Progenitor cell of endocrine pancreas (in vitro differentiated cells): ENCODE data around the gene RPAP2. TPM values are rescaled to one million over a fixed set of nuclear protein-coding genes. Genes with fewer than 3 reads are reported as not detected.

Experiments used
- DNase-seq: peaks from one replicate; pipeline ENCODE4 v3.0.0; 2021; ENCODE audit warnings: low spot score; ENCODE audit not compliant: unreplicated experiment
- H3K27ac Mint-ChIP-seq: 2 replicates; pipeline ENCODE4 v1.8.0; 2021; ENCODE audit warnings: mild to moderate bottlenecking, moderate library complexity, mixed read lengths
- H3K27me3 Mint-ChIP-seq: 2 replicates; pipeline ENCODE4 v1.8.0; 2021; ENCODE audit warnings: mixed read lengths
- H3K36me3 Mint-ChIP-seq: 2 replicates; pipeline ENCODE4 v1.8.0; 2022; ENCODE audit warnings: mixed read lengths; ENCODE audit not compliant: insufficient read depth
- H3K4me1 Mint-ChIP-seq: 2 replicates; pipeline ENCODE4 v1.8.0; 2021; ENCODE audit warnings: low read depth, mixed read lengths
- H3K4me3 Mint-ChIP-seq: 2 replicates; pipeline ENCODE4 v1.8.0; 2021; ENCODE audit warnings: low read depth, mild to moderate bottlenecking, moderate library complexity, mixed read lengths
- H3K9me3 Mint-ChIP-seq: 2 replicates; pipeline ENCODE4 v1.8.0; 2021; ENCODE audit warnings: low read depth, mixed read lengths
- CTCF ChIP-seq: fragments of 200-600 bp; sonication (generic); IDR thresholded peaks from one replicate; pipeline ENCODE4 v1.5.0; 2021; ENCODE audit warnings: antibody characterized with exemption, mild to moderate bottlenecking; ENCODE audit not compliant: unreplicated experiment
- total RNA-seq: library from RNA; stranded (reverse); gene quantifications from 2 replicates; pipeline ENCODE4 v1.2.1, GENCODE V29; 2021

RPAP2 gene
- total RNA-seq, 1 donor from 2014 or later: 40.7 TPM

- Mint-ChIP-seq H3K4me1 (no peaks in the 10 kb centered on the region), H3K4me3 (no peak overlapping the region)
- no peak for DNase-seq
Measured at GRCh38 chr1:92310185-92310597, 11.3 kb downstream of the RPAP2 start.

GRCh38 chr1:92314024-92314423 is 15.2 kb downstream of the RPAP2 start:
- no peaks in the 10 kb centered on the region for H3K9me3 Mint-ChIP-seq
- TF ChIP-seq CTCF: no peak
- H3K27me3 Mint-ChIP-seq: no peaks in the 10 kb centered on the region
- H3K27ac Mint-ChIP-seq: no peak overlapping the region
- H3K4me3 Mint-ChIP-seq: no peak overlapping the region
- H3K36me3 Mint-ChIP-seq: peaks cover 25% of the 10 kb centered on the region
- DNase-seq: no peak
- H3K4me1 Mint-ChIP-seq: peaks cover 5% of the 10 kb centered on the region

More at GRCh38 chr1:92310185-92310597, 11.3 kb downstream of the RPAP2 start:
- Mint-ChIP-seq H3K27ac (no peak overlapping the region), H3K36me3 (peaks cover 27% of the 10 kb centered on the region), H3K27me3 (no peaks in the 10 kb centered on the region), H3K9me3 (no peaks in the 10 kb centered on the region)
- TF ChIP-seq CTCF: peak; percentile 72

DNA sequence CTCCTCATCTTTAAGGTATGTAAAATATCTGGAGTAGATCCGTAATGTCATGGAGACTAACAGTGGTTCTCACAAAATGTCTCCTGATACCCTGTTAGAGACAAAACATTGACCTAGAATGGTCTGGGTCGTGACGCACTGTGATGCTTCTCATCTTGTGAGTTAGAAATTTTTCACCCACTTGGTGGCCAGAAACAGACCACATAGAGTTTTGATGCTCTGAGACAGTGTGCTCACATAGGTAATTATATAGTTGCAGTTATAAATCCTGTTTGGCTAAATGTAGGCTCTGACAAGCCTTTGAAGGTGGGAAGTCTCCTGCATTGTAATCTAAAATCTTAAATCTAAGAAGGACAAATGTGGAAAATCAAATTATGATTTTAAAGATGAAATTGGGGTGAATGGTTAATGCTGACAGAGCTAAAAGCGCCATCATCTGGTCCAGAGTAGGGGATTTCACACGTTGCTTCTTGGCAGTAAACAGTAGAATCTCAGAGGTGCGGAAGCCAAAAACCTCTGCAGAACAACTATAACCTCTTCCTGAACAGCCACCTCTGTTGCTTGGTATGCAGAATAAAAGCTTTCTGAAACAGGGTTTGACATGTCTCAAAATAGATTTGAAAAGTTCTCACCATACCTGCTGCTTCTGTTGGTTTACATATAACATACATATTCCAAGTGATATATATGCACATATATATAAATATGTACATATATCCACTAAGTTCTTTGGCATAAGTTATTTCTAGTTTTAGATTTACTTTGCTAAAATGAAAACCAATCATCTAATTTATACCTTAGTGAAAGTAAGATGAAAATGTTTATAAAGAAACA is 17.1 kb downstream of the RPAP2 start:
- no peaks in the 10 kb centered on the region for H3K27me3 Mint-ChIP-seq
- DNase-seq: no peak
- peaks cover 5% of the 10 kb centered on the region for H3K4me1 Mint-ChIP-seq
- H3K27ac Mint-ChIP-seq: no peak overlapping the region
- peaks cover 26% of the 10 kb centered on the region for H3K36me3 Mint-ChIP-seq
- no peak for TF ChIP-seq CTCF
- H3K9me3 Mint-ChIP-seq: no peaks in the 10 kb centered on the region
- no peak overlapping the region for H3K4me3 Mint-ChIP-seq

- H3K27ac Mint-ChIP-seq: no peak overlapping the region
- H3K36me3 Mint-ChIP-seq: peaks cover 20% of the 10 kb centered on the region
- no peak for TF ChIP-seq CTCF
- no peaks in the 10 kb centered on the region for H3K9me3 Mint-ChIP-seq
- peaks cover 5% of the 10 kb centered on the region for H3K4me1 Mint-ChIP-seq
- DNase-seq: no peak
- H3K4me3 Mint-ChIP-seq: no peak overlapping the region
- H3K27me3 Mint-ChIP-seq: no peaks in the 10 kb centered on the region
Measured at GRCh38 chr1:92317836-92318493, 19.1 kb downstream of the RPAP2 start.

- no peak overlapping the region for H3K4me3 Mint-ChIP-seq
Measured at GRCh38 chr1:92323473-92324453, 24.9 kb downstream of the RPAP2 start.

More at GRCh38 chr1:92323473-92324453, 24.9 kb downstream of the RPAP2 start:
- H3K9me3 Mint-ChIP-seq: peaks cover 30% of the 10 kb centered on the region
- no peak for DNase-seq
- no peaks in the 10 kb centered on the region for H3K27me3 Mint-ChIP-seq
- H3K4me1 Mint-ChIP-seq: no peaks in the 10 kb centered on the region
- no peak overlapping the region for H3K27ac Mint-ChIP-seq
- TF ChIP-seq CTCF: no peak
- peaks cover 59% of the 10 kb centered on the region for H3K36me3 Mint-ChIP-seq
